ENCODE data around the gene NINJ2.
A peak's percentile ranks its signal among the peaks of the same experiment; 100 is the strongest.

Gene NINJ2

GRCh38 chr12:576615-577110 lies 86.6 kb downstream of the NINJ2 start:
- Histone ChIP-seq H3K9me3 (replicated peaks in 1 of 11) (peaks cover 0 to 7% (median 0%) of the 10 kb centered on the region in 11 experiments; a peak in 1 of 22 replicates), H3K9ac (peak overlapping the region in 10 of 11 experiments; percentile 38 to 70 (median 64); a peak in 17 of 22 replicates), H3K4me3 (peak overlapping the region in 1 of 10 experiments; percentile 20; a peak in 1 of 20 replicates), H3K27ac (peak overlapping the region; percentile 35 to 84 (median 71); a peak in 21 of 22 replicates), H3K36me3 (no peaks in the 10 kb centered on the region), H3K4me2 (peak overlapping the region; percentile 50 to 81 (median 57)), H3K4me1 (peaks cover 28 to 70% (median 39%) of the 10 kb centered on the region in 10 experiments), H3K27me3 (no peaks in the 10 kb centered on the region), H4K20me1 (no peaks in the 10 kb centered on the region)
- TF ChIP-seq Cebpa-rat (IDR thresholded peaks at IDR 0.05): no peak

- no peak for TF ChIP-seq Cebpa-rat (IDR thresholded peaks at IDR 0.05)
- Histone ChIP-seq H3K27me3 (no peaks in the 10 kb centered on the region), H4K20me1 (no peaks in the 10 kb centered on the region), H3K36me3 (no peaks in the 10 kb centered on the region), H3K4me2 (peak overlapping the region; percentile 50 to 81 (median 57)), H3K9me3 (replicated peaks in 1 of 11) (peaks cover 0 to 7% (median 0%) of the 10 kb centered on the region in 11 experiments; a peak in 1 of 22 replicates), H3K9ac (peak overlapping the region; percentile 38 to 70 (median 65); a peak in 19 of 22 replicates), H3K4me3 (peak overlapping the region in 1 of 10 experiments; percentile 20; a peak in 1 of 20 replicates), H3K27ac (peak overlapping the region; percentile 35 to 84 (median 71); a peak in 21 of 22 replicates), H3K4me1 (peaks cover 34 to 76% (median 45%) of the 10 kb centered on the region in 10 experiments)
Measured at GRCh38 chr12:575948-576614, 87.2 kb downstream of the NINJ2 start.

- Histone ChIP-seq H4K20me1 (no peaks in the 10 kb centered on the region), H3K27me3 (no peaks in the 10 kb centered on the region), H3K4me1 (peaks cover 38 to 84% (median 53%) of the 10 kb centered on the region in 10 experiments), H3K9ac (peak overlapping the region in 5 of 11 experiments; percentile 40 to 68 (median 66); a peak in 6 of 22 replicates), H3K4me3 (no peak overlapping the region), H3K4me2 (peak overlapping the region; percentile 50 to 81 (median 57); a peak in 19 of 22 replicates), H3K27ac (peak overlapping the region in 7 of 11 experiments; percentile 8 to 79 (median 74); a peak in 9 of 22 replicates), H3K36me3 (no peaks in the 10 kb centered on the region), H3K9me3 (replicated peaks in 1 of 11) (peaks cover 0 to 7% (median 0%) of the 10 kb centered on the region in 11 experiments; a peak in 1 of 22 replicates)
- TF ChIP-seq Cebpa-rat (IDR thresholded peaks at IDR 0.05): no peak
Measured at GRCh38 chr12:575129-575502, 88.1 kb downstream of the NINJ2 start.

- no peaks in the 10 kb centered on the region for H4K20me1 ChIP-seq
- no peak for TF ChIP-seq Cebpa-rat (IDR thresholded peaks at IDR 0.05)
- peak overlapping the region; percentile 50 to 81 (median 57); a peak in 14 of 22 replicates for H3K4me2 ChIP-seq
- peak overlapping the region in 4 of 11 experiments; percentile 8 to 74 (median 48); a peak in 5 of 22 replicates for H3K27ac ChIP-seq
- peaks cover 0 to 7% (median 0%) of the 10 kb centered on the region in 11 experiments; a peak in 1 of 22 replicates for H3K9me3 ChIP-seq (replicated peaks in 1 of 11)
- no peaks in the 10 kb centered on the region for H3K27me3 ChIP-seq
- H3K4me1 ChIP-seq: peaks cover 43 to 88% (median 56%) of the 10 kb centered on the region in 10 experiments
- no peaks in the 10 kb centered on the region for H3K36me3 ChIP-seq
- H3K4me3 ChIP-seq: no peak overlapping the region
- H3K9ac ChIP-seq: peak overlapping the region in 2 of 11 experiments; percentile 40 to 68; a peak in 1 of 22 replicates
Measured at GRCh38 chr12:574475-575128, 88.6 kb downstream of the NINJ2 start.

GRCh38 chr12:573232-573631 lies 90.0 kb downstream of the NINJ2 start:
- Histone ChIP-seq H3K4me2 (0 out of 22 replicates have a peak overlapping the region, but pooled peaks of 1 of the 11 experiments have one; percentile 79), H3K36me3 (no peaks in the 10 kb centered on the region), H3K27me3 (peaks cover 0 to 4% (median 0%) of the 10 kb centered on the region in 11 experiments; a peak in 1 of 22 replicates), H3K9me3 (replicated peaks in 1 of 11) (peaks cover 0 to 7% (median 0%) of the 10 kb centered on the region in 11 experiments; a peak in 1 of 22 replicates), H3K4me3 (no peak overlapping the region), H3K4me1 (peaks cover 50 to 89% (median 60%) of the 10 kb centered on the region in 10 experiments), H3K9ac (no peak overlapping the region), H4K20me1 (no peaks in the 10 kb centered on the region), H3K27ac (no peak overlapping the region)
- no peak for TF ChIP-seq Cebpa-rat (IDR thresholded peaks at IDR 0.05)

- Histone ChIP-seq H3K4me3 (no peak overlapping the region), H3K27ac (peak overlapping the region in 3 of 11 experiments; percentile 3 to 41 (median 25); a peak in 3 of 22 replicates), H3K9ac (peak overlapping the region in 3 of 11 experiments; percentile 18 to 55 (median 25); a peak in 2 of 22 replicates), H3K9me3 (replicated peaks in 1 of 11) (peaks cover 0 to 7% (median 0%) of the 10 kb centered on the region in 11 experiments; a peak in 1 of 22 replicates), H3K4me1 (peaks cover 50 to 84% (median 57%) of the 10 kb centered on the region in 10 experiments), H3K36me3 (no peaks in the 10 kb centered on the region), H3K27me3 (peaks cover 0 to 4% (median 0%) of the 10 kb centered on the region in 11 experiments; a peak in 1 of 22 replicates), H3K4me2 (peak overlapping the region in 9 of 11 experiments; percentile 35 to 79 (median 59); a peak in 16 of 22 replicates), H4K20me1 (no peaks in the 10 kb centered on the region)
- no peak for TF ChIP-seq Cebpa-rat (IDR thresholded peaks at IDR 0.05)
Measured at GRCh38 chr12:572532-572899, 90.7 kb downstream of the NINJ2 start.

GRCh38 chr12:571795-572531 lies 91.3 kb downstream of the NINJ2 start:
- Histone ChIP-seq H3K27ac (peak overlapping the region in 5 of 11 experiments; percentile 3 to 41 (median 18); a peak in 5 of 22 replicates), H3K36me3 (no peaks in the 10 kb centered on the region), H3K4me3 (no peak overlapping the region), H4K20me1 (no peaks in the 10 kb centered on the region), H3K9me3 (replicated peaks in 1 of 11) (peaks cover 0 to 7% (median 0%) of the 10 kb centered on the region in 11 experiments; a peak in 1 of 22 replicates), H3K9ac (peak overlapping the region in 5 of 11 experiments; percentile 3 to 55 (median 25); a peak in 4 of 22 replicates), H3K4me2 (peak overlapping the region; percentile 35 to 79 (median 59)), H3K27me3 (peaks cover 0 to 4% (median 0%) of the 10 kb centered on the region in 11 experiments; a peak in 1 of 22 replicates), H3K4me1 (peaks cover 50 to 79% (median 56%) of the 10 kb centered on the region in 10 experiments)
- TF ChIP-seq Cebpa-rat (IDR thresholded peaks at IDR 0.05): no peak

Data from BLaER1 treated with 17β-estradiol and CSF1 and Interleukin-3, amounts not matched to agents 10 nM and 100 nM (cell line).